Endothelial cell (in vitro differentiated cells): ENCODE measurements around the gene NXPH1. TPM values are rescaled to one million over a fixed set of nuclear protein-coding genes. Genes with fewer than 3 reads are reported as not detected.

Experiments
- DNase-seq: peaks from one replicate; pipeline ENCODE4 v3.0.0; 2021; ENCODE audit warnings: low spot score
- H3K27ac Mint-ChIP-seq: one replicate; pipeline ENCODE4 v1.8.0; 2021; ENCODE audit warnings: mixed read lengths, inconsistent platforms; ENCODE audit not compliant: unreplicated experiment
- H3K27me3 Mint-ChIP-seq: one replicate; pipeline ENCODE4 v1.8.0; 2021; ENCODE audit warnings: mild to moderate bottlenecking, moderate library complexity, mixed read lengths, inconsistent platforms; ENCODE audit not compliant: unreplicated experiment
- H3K36me3 Mint-ChIP-seq: one replicate; pipeline ENCODE4 v1.8.0; 2021; ENCODE audit warnings: mild to moderate bottlenecking, low read depth, mixed read lengths, inconsistent platforms; ENCODE audit not compliant: unreplicated experiment
- H3K4me1 Mint-ChIP-seq: one replicate; pipeline ENCODE4 v1.8.0; 2021; ENCODE audit warnings: mild to moderate bottlenecking, mixed read lengths, inconsistent platforms; ENCODE audit not compliant: unreplicated experiment
- H3K4me3 Mint-ChIP-seq: one replicate; pipeline ENCODE4 v1.8.0; 2021; ENCODE audit warnings: mild to moderate bottlenecking, mixed read lengths, inconsistent platforms; ENCODE audit not compliant: unreplicated experiment
- H3K9me3 Mint-ChIP-seq: one replicate; pipeline ENCODE4 v1.8.0; 2021; ENCODE audit warnings: mixed read lengths, inconsistent platforms; ENCODE audit not compliant: unreplicated experiment
- CTCF ChIP-seq: fragments of 200-600 bp; sonication (generic); IDR thresholded peaks from one replicate; pipeline ENCODE4 v1.5.0; 2021; ENCODE audit warnings: antibody characterized with exemption; ENCODE audit not compliant: unreplicated experiment
- total RNA-seq: library from RNA; stranded (reverse); fragmentation: NEBNext Ultra II Directional; extraction: Animal tissue kit (Norgen Biotek cat#: 25700); gene quantifications from one replicate; pipeline ENCODE4 v1.2.1, GENCODE V29; 2021; ENCODE audit not compliant: unreplicated experiment

Gene NXPH1
- total RNA-seq, 1 donor from 2014 or later: not detected

DNA sequence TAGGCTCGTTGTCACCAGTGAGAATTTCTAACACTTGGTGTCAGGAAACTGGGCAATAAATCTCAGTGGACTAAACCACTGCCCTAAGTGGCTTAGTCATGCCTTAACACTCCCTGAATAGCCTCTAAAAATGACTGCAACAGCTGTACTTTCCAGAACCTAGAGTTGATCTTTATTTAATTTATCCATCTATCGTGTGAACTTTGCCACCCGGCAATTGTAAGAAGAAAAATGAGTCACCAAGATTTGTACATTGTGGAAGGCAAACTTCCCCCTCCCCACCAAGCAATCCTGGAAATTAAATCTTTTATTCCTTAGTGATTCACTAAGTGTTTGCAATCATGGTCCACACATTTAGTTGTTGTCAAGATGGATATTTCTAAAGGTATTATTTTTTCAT is 47.1 kb downstream of the NXPH1 start:
- H3K27me3 Mint-ChIP-seq: no peaks in the 10 kb centered on the region
- H3K4me3 Mint-ChIP-seq: no peak overlapping the region
- no peaks in the 10 kb centered on the region for H3K9me3 Mint-ChIP-seq
- no peak for DNase-seq
- no peaks in the 10 kb centered on the region for H3K4me1 Mint-ChIP-seq
- no peak overlapping the region for H3K27ac Mint-ChIP-seq
- H3K36me3 Mint-ChIP-seq: no peaks in the 10 kb centered on the region
- no peak for TF ChIP-seq CTCF

DNA sequence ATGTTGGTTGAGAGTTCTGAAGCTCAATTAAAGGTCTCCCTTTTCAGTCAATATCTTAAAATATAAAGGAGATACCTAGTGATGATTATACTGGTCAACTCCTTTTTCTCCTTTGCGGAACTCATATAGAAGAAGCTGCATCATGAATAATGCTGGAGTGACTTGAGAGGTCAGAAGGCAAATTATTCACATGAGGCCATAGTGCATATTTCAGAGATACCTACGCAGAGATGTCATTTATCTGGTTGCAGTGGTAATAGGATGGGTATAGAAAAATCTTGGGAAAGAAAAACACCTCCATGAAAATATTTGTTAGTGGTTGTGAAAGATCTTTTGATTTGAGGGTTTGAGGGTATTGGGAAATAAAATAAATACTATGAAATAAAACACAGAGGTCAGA is 47.7 kb downstream of the NXPH1 start:
- H3K27ac Mint-ChIP-seq: no peak overlapping the region
- no peaks in the 10 kb centered on the region for H3K9me3 Mint-ChIP-seq
- no peak for DNase-seq
- no peaks in the 10 kb centered on the region for H3K27me3 Mint-ChIP-seq
- no peaks in the 10 kb centered on the region for H3K36me3 Mint-ChIP-seq
- H3K4me3 Mint-ChIP-seq: no peak overlapping the region
- no peaks in the 10 kb centered on the region for H3K4me1 Mint-ChIP-seq
- no peak for TF ChIP-seq CTCF

DNA sequence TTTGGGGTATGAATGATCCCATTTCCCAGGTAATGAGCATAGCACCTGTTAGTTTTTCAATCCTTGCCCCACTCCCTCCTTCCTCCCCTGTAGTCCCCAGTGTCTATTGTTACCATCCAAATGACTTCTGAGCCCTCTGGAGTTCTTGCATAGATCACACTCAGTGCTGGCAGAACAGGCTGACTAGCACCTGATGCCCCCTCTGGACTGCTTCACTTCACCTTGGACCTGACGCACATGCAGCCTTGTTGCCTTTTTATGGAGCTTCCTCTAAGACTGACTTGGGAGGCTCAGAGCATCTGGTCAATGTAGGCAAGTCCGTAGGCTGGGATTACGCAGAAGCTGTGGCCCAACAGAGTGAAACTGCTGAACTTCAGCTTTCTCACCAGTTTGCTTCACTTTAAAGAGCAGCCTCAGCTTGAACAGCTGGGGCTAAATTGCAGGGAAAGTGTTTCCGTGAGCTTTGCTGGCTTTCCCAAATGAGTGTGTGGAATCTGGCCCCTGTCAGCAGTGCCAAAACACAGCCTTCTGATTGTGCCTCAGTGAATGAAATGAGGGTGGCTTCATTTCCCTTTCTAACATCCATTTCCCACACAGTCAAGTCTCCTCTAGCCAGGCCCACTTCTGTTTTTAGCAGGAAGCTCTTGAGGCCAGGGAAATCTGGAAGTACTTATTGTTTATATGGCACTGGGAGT is 48.5 kb downstream of the NXPH1 start:
- DNase-seq: no peak
- H3K4me3 Mint-ChIP-seq: no peak overlapping the region
- no peaks in the 10 kb centered on the region for H3K4me1 Mint-ChIP-seq
- H3K9me3 Mint-ChIP-seq: no peaks in the 10 kb centered on the region
- H3K36me3 Mint-ChIP-seq: no peaks in the 10 kb centered on the region
- no peak for TF ChIP-seq CTCF
- no peaks in the 10 kb centered on the region for H3K27me3 Mint-ChIP-seq
- no peak overlapping the region for H3K27ac Mint-ChIP-seq

GRCh38 chr7:8490391-8491045 is 57.1 kb downstream of the NXPH1 start:
- no peaks in the 10 kb centered on the region for H3K4me1 Mint-ChIP-seq
- H3K36me3 Mint-ChIP-seq: no peaks in the 10 kb centered on the region
- TF ChIP-seq CTCF: no peak
- H3K27me3 Mint-ChIP-seq: no peaks in the 10 kb centered on the region
- H3K4me3 Mint-ChIP-seq: no peak overlapping the region
- H3K9me3 Mint-ChIP-seq: no peaks in the 10 kb centered on the region
- no peak overlapping the region for H3K27ac Mint-ChIP-seq
- DNase-seq: no peak

DNA sequence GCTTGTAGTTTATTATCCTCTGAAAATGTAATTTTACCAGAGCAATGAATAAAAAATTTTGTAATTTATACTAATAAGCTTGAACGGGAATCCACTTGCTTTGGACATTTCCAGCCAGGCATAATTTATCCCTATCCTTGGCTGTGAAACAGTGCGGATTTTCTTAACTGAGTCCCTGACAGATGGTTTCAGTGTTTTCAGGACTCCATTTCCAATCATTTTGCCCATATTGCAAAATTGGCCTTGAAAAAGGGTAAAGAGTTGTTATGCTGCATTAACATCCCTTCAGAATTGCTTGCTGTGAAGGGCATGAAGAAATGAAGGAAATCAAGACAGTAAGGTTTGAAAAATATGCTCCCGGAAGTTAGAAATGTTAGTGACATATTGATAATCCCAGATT is 57.7 kb downstream of the NXPH1 start:
- TF ChIP-seq CTCF: no peak
- no peaks in the 10 kb centered on the region for H3K27me3 Mint-ChIP-seq

More for the DNA sequence above, 57.7 kb downstream of the NXPH1 start:
- no peaks in the 10 kb centered on the region for H3K9me3 Mint-ChIP-seq
- H3K4me1 Mint-ChIP-seq: no peaks in the 10 kb centered on the region
- no peaks in the 10 kb centered on the region for H3K36me3 Mint-ChIP-seq
- no peak overlapping the region for H3K4me3 Mint-ChIP-seq
- H3K27ac Mint-ChIP-seq: no peak overlapping the region
- DNase-seq: no peak
